Liver (tissue), 9 donors: ENCODE results near the gene SLC25A45. TPM values are rescaled to one million over a fixed set of nuclear protein-coding genes. Genes with fewer than 3 reads are reported as not detected.

Source experiments
- DNase-seq: peaks from one replicate; pipeline ENCODE4 v3.0.0-alpha.2; 2017; ENCODE audit warnings: low spot score
- H3K27ac ChIP-seq, 2 donors: one replicate each; pipeline ENCODE4 v1.7.0; 2013; ENCODE audit warnings: inconsistent platforms in 2 of 2, low read length in 2 of 2, control low read depth in 1 of 2, low read depth in 1 of 2, mild to moderate bottlenecking in 1 of 2
- H3K27me3 ChIP-seq, 4 donors: one replicate each; pipeline versions ENCODE4 v1.6.1 to v1.7.0; 2013; ENCODE audit warnings: low read length in 3 of 4, inconsistent platforms in 1 of 4, mild to moderate bottlenecking in 1 of 4, moderate library complexity in 1 of 4; ENCODE audit not compliant: control insufficient read depth in 4 of 4, insufficient read depth in 4 of 4
- H3K36me3 ChIP-seq, 4 donors: one replicate each; pipeline versions ENCODE4 v1.6.1 to v1.7.0; 2013; ENCODE audit warnings: low read length in 3 of 4, mild to moderate bottlenecking in 3 of 4, low read depth in 1 of 4, moderate library complexity in 1 of 4; ENCODE audit not compliant: control insufficient read depth in 4 of 4, insufficient read depth in 3 of 4
- H3K4me1 ChIP-seq, 4 donors: one replicate each; pipeline versions ENCODE4 v1.6.1 to v1.7.0; 2013; ENCODE audit warnings: low read length in 3 of 4, mild to moderate bottlenecking in 3 of 4, moderate library complexity in 1 of 4; ENCODE audit not compliant: control insufficient read depth in 4 of 4, insufficient read depth in 4 of 4
- H3K4me3 ChIP-seq, 3 donors: one replicate each; pipeline versions ENCODE4 v1.6.1 to v1.7.0; 2013; ENCODE audit warnings: low read length in 3 of 3, control low read depth in 1 of 3, low read depth in 1 of 3, mild to moderate bottlenecking in 1 of 3
- H3K9ac ChIP-seq, 2 donors: one replicate each; pipeline ENCODE4 v1.7.0; 2013; ENCODE audit warnings: low read length in 2 of 2, mild to moderate bottlenecking in 2 of 2, moderate library complexity in 2 of 2, control low read depth in 1 of 2, low read depth in 1 of 2
- H3K9me3 ChIP-seq, 4 donors: one replicate each; pipeline versions ENCODE4 v1.6.1 to v1.7.0; 2013; ENCODE audit warnings: low read length in 3 of 4; ENCODE audit not compliant: control insufficient read depth in 4 of 4
- EGR1 ChIP-seq, 2 donors: IDR thresholded peaks; 2 replicates each; pipeline ENCODE4 v1.6.1; 2016 to 2018; ENCODE audit warnings: antibody characterized with exemption in 2 of 2, low read depth in 2 of 2
- FOXA1 ChIP-seq: IDR thresholded peaks from 2 replicates; pipeline ENCODE4 v1.6.1; 2016; ENCODE audit warnings: antibody characterized with exemption
- FOXA2 ChIP-seq: IDR thresholded peaks from 2 replicates; pipeline ENCODE4 v1.6.1; 2016; ENCODE audit warnings: antibody characterized with exemption
- GABPA ChIP-seq, 2 donors: IDR thresholded peaks in 1 of 2; conservative IDR thresholded peaks in 1 of 2; 2 replicates each; pipeline ENCODE4 v1.6.1; 2016; ENCODE audit warnings: antibody characterized with exemption in 2 of 2, mild to moderate bottlenecking in 1 of 2, moderate library complexity in 1 of 2
- HNF4A ChIP-seq, 2 donors: conservative IDR thresholded peaks; 2 replicates each; pipeline ENCODE4 v1.6.1; 2016; ENCODE audit warnings: antibody characterized with exemption in 2 of 2, mild to moderate bottlenecking in 2 of 2
- HNF4G ChIP-seq: IDR thresholded peaks from 2 replicates; pipeline ENCODE4 v1.6.1; 2016; ENCODE audit warnings: antibody characterized with exemption
- JUND ChIP-seq, 2 donors: IDR thresholded peaks; 2 replicates each; pipeline ENCODE4 v1.6.1; 2016; ENCODE audit warnings: antibody characterized with exemption in 2 of 2
- NR2F2 ChIP-seq: IDR thresholded peaks from 2 replicates; pipeline ENCODE4 v1.6.1; 2016; ENCODE audit warnings: antibody characterized with exemption
- RAD21 ChIP-seq, 2 donors: IDR thresholded peaks; 2 replicates each; pipeline ENCODE4 v1.6.1; 2016; ENCODE audit warnings: antibody characterized with exemption in 2 of 2, mild to moderate bottlenecking in 2 of 2
- RXRA ChIP-seq, 2 donors: IDR thresholded peaks; 2 replicates each; pipeline ENCODE4 v1.6.1; 2017 to 2018; ENCODE audit warnings: antibody characterized with exemption in 2 of 2, mild to moderate bottlenecking in 1 of 2
- SP1 ChIP-seq: IDR thresholded peaks from 2 replicates; pipeline ENCODE4 v1.6.1; 2018; ENCODE audit warnings: antibody characterized with exemption, mild to moderate bottlenecking
- TAF1 ChIP-seq: conservative IDR thresholded peaks from 2 replicates; pipeline ENCODE4 v1.6.1; 2016; ENCODE audit warnings: antibody characterized with exemption, mild to moderate bottlenecking
- YY1 ChIP-seq: IDR thresholded peaks from 2 replicates; pipeline ENCODE4 v1.6.1; 2016; ENCODE audit warnings: antibody characterized with exemption, mild to moderate bottlenecking
- whole genome bisulfite sequencing: extraction: QIAGEN DNeasy Blood & Tissue Kit; methylation state at CpG from one replicate; pipeline ENCODE4 v1.1.7; 2013; 5-methylcytosine and 5-hydroxymethylcytosine counted together
- polyA plus RNA-seq, 2 donors: library from polyadenylated mRNA; stranded (reverse) in 1 of 2; unstranded in 1 of 2; fragments of 200-250 nt in 1 of 2; fragments of >200 nt in 1 of 2; fragmentation: Nextera tagmentation in 1 of 2; extraction: Ambion mirVana in 1 of 2; gene quantifications; one replicate each; pipeline versions ENCODE4 v1.2.1 to v1.2.3, GENCODE V29; 2013 to 2015
- total RNA-seq, 2 donors: library from RNA; depleted of rRNA; stranded (reverse); fragments of >200 nt; gene quantifications; one replicate each; pipeline ENCODE4 v1.2.3, GENCODE V29; 2014
- TF ChIP-seq, protein P1 (sequence below): IDR thresholded peaks from 2 replicates; pipeline ENCODE4 v1.6.1; 2016; ENCODE audit warnings: antibody characterized with exemption
- TF ChIP-seq, protein P2 (sequence below): fragments of 150-350 bp; IDR thresholded peaks from 2 replicates; pipeline ENCODE4 v1.5.1; 2017; ENCODE audit warnings: improper control_type of control experiment, low read depth, low read length; ENCODE audit not compliant: missing input control
- TF ChIP-seq, protein P3 (sequence below): IDR thresholded peaks from 2 replicates; pipeline ENCODE4 v1.6.1; 2016; ENCODE audit warnings: antibody characterized with exemption
- TF ChIP-seq, protein P4 (sequence below): IDR thresholded peaks from 2 replicates; pipeline ENCODE4 v1.6.1; 2016; ENCODE audit warnings: antibody characterized with exemption
- TF ChIP-seq, protein P5 (sequence below): IDR thresholded peaks from 2 replicates; pipeline ENCODE4 v1.6.1; 2016; ENCODE audit warnings: antibody characterized with exemption, mild to moderate bottlenecking
- donor health status: healthy.
- donor health status: healthy.
- donor health status: healthy.
- donor health status: healthy.
- donor health status: healthy.

Gene SLC25A45
- total and polyA plus RNA-seq, 4 donors, result 4.5 to 6.8 (median 5.3) TPM

DNA sequence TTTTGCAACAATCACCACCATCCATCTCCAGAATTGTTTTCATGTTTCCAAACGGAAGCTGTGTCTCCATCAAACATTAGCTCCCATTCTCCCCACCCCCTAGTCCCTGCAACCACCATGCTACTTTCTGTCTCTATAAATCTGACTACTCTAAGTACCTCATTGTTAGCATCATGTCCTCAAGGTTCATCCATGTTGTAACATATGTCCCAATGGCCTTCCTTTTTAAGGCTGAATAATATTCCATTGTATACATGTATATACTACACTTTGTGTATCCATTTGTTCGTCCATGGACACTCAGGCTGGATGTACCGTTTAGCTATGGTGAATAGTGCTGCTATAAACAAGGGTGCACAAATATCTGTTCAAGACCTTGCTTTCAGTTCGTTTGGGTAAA, 57.0 kb downstream of the SLC25A45 start:
- Histone ChIP-seq H3K4me1 (peaks cover 0 to 8% (median 7%) of the 10 kb centered on the region in 4 donors), H3K27ac (no peak overlapping the region), H3K4me3 (no peak overlapping the region), H3K36me3 (peaks cover 0 to 5% (median 1%) of the 10 kb centered on the region in 4 donors), H3K9ac (no peak overlapping the region), H3K27me3 (no peaks in the 10 kb centered on the region), H3K9me3 (no peaks in the 10 kb centered on the region)
- TF ChIP-seq HNF4G, result no peak
- no peak for TF ChIP-seq GABPA (IDR thresholded peaks at IDR 0.05 in 1 of 2, conservative IDR thresholded peaks at IDR 0.05 in 1 of 2)
- no peak for TF ChIP-seq YY1
- TF ChIP-seq HNF4A (conservative IDR thresholded peaks at IDR 0.05), result no peak
- no peak for TF ChIP-seq JUND (IDR thresholded peaks at IDR 0.05)
- TF ChIP-seq FOXA1, result no peak
- TF ChIP-seq, protein P1, sequence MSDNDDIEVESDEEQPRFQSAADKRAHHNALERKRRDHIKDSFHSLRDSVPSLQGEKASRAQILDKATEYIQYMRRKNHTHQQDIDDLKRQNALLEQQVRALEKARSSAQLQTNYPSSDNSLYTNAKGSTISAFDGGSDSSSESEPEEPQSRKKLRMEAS, result no peak
- TF ChIP-seq, protein P2, sequence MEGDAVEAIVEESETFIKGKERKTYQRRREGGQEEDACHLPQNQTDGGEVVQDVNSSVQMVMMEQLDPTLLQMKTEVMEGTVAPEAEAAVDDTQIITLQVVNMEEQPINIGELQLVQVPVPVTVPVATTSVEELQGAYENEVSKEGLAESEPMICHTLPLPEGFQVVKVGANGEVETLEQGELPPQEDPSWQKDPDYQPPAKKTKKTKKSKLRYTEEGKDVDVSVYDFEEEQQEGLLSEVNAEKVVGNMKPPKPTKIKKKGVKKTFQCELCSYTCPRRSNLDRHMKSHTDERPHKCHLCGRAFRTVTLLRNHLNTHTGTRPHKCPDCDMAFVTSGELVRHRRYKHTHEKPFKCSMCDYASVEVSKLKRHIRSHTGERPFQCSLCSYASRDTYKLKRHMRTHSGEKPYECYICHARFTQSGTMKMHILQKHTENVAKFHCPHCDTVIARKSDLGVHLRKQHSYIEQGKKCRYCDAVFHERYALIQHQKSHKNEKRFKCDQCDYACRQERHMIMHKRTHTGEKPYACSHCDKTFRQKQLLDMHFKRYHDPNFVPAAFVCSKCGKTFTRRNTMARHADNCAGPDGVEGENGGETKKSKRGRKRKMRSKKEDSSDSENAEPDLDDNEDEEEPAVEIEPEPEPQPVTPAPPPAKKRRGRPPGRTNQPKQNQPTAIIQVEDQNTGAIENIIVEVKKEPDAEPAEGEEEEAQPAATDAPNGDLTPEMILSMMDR, result no peak
- no peak for TF ChIP-seq NR2F2
- no peak for TF ChIP-seq EGR1 (IDR thresholded peaks at IDR 0.05; ENCODE audit: low read depth in 2 of 2)
- no peak for TF ChIP-seq TAF1
- TF ChIP-seq, protein P3, sequence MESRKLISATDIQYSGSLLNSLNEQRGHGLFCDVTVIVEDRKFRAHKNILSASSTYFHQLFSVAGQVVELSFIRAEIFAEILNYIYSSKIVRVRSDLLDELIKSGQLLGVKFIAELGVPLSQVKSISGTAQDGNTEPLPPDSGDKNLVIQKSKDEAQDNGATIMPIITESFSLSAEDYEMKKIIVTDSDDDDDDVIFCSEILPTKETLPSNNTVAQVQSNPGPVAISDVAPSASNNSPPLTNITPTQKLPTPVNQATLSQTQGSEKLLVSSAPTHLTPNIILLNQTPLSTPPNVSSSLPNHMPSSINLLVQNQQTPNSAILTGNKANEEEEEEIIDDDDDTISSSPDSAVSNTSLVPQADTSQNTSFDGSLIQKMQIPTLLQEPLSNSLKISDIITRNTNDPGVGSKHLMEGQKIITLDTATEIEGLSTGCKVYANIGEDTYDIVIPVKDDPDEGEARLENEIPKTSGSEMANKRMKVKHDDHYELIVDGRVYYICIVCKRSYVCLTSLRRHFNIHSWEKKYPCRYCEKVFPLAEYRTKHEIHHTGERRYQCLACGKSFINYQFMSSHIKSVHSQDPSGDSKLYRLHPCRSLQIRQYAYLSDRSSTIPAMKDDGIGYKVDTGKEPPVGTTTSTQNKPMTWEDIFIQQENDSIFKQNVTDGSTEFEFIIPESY, result no peak
- TF ChIP-seq, protein P4, sequence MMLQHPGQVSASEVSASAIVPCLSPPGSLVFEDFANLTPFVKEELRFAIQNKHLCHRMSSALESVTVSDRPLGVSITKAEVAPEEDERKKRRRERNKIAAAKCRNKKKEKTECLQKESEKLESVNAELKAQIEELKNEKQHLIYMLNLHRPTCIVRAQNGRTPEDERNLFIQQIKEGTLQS, result no peak
- no peak for TF ChIP-seq RXRA (IDR thresholded peaks at IDR 0.05)
- TF ChIP-seq RAD21 (IDR thresholded peaks at IDR 0.05), result no peak
- TF ChIP-seq SP1, result no peak
- TF ChIP-seq, protein P5, sequence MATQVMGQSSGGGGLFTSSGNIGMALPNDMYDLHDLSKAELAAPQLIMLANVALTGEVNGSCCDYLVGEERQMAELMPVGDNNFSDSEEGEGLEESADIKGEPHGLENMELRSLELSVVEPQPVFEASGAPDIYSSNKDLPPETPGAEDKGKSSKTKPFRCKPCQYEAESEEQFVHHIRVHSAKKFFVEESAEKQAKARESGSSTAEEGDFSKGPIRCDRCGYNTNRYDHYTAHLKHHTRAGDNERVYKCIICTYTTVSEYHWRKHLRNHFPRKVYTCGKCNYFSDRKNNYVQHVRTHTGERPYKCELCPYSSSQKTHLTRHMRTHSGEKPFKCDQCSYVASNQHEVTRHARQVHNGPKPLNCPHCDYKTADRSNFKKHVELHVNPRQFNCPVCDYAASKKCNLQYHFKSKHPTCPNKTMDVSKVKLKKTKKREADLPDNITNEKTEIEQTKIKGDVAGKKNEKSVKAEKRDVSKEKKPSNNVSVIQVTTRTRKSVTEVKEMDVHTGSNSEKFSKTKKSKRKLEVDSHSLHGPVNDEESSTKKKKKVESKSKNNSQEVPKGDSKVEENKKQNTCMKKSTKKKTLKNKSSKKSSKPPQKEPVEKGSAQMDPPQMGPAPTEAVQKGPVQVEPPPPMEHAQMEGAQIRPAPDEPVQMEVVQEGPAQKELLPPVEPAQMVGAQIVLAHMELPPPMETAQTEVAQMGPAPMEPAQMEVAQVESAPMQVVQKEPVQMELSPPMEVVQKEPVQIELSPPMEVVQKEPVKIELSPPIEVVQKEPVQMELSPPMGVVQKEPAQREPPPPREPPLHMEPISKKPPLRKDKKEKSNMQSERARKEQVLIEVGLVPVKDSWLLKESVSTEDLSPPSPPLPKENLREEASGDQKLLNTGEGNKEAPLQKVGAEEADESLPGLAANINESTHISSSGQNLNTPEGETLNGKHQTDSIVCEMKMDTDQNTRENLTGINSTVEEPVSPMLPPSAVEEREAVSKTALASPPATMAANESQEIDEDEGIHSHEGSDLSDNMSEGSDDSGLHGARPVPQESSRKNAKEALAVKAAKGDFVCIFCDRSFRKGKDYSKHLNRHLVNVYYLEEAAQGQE, result no peak
- TF ChIP-seq FOXA2, result no peak
- WGBS, result 85% methylated on average over 4 of the region's 4 CpGs
- DNase-seq, result no peak

Other genes with a start within 250 kb of the SLC25A45 start
- 100 to 1,000 TPM in 1 of 2 donors, 10 to 100 TPM in 1; 19.9 to 210 TPM for gene SYVN1, start 248.1 kb downstream of the SLC25A45 start, total RNA-seq
- gene SYVN1, start 248.1 kb downstream of the SLC25A45 start, polyA plus RNA-seq, result 10 to 100 TPM; 41.1 to 72.1 TPM
- gene SPDYC, start 212.4 kb downstream of the SLC25A45 start, total RNA-seq, result under 1 TPM in 1 of 2 donors, not detected in 1; 0.08 TPM
- gene SPDYC, start 212.4 kb downstream of the SLC25A45 start, polyA plus RNA-seq, result 1 to 10 TPM in 1 of 2 donors, under 1 TPM in 1; 0.52 to 1.1 TPM
- gene CAPN1, start 200.7 kb downstream of the SLC25A45 start, total RNA-seq, result 100 to 1,000 TPM in 1 of 2 donors, 10 to 100 TPM in 1; 81.7 to 183 TPM
- 10 to 100 TPM; 39.6 to 48.4 TPM for gene CAPN1, start 200.7 kb downstream of the SLC25A45 start, polyA plus RNA-seq
- 1 to 10 TPM; 4.9 to 6.1 TPM for gene POLA2, start 120.7 kb downstream of the SLC25A45 start, total RNA-seq
- gene POLA2, start 120.7 kb downstream of the SLC25A45 start, polyA plus RNA-seq, result 1 to 10 TPM; 1.5 TPM
- gene CDC42EP2, start 67.8 kb downstream of the SLC25A45 start, total RNA-seq, result 1 to 10 TPM; 1.9 to 3.4 TPM
- 1 to 10 TPM; 1.8 to 2.0 TPM for gene CDC42EP2, start 67.8 kb downstream of the SLC25A45 start, polyA plus RNA-seq
- 10 to 100 TPM; 12.8 to 14.8 TPM for gene DPF2, start 48.8 kb downstream of the SLC25A45 start, total RNA-seq
- 10 to 100 TPM in 1 of 2 donors, 1 to 10 TPM in 1; 9.2 to 10.0 TPM for gene DPF2, start 48.8 kb downstream of the SLC25A45 start, polyA plus RNA-seq
- gene TIGD3, start 27.9 kb downstream of the SLC25A45 start, total RNA-seq, result under 1 TPM; 0.17 to 0.33 TPM
- gene TIGD3, start 27.9 kb downstream of the SLC25A45 start, polyA plus RNA-seq, result under 1 TPM in 1 of 2 donors, not detected in 1; 0.08 TPM
- 10 to 100 TPM; 20.7 to 22.8 TPM for gene FRMD8, start 4.0 kb upstream of the SLC25A45 start, total RNA-seq
- gene FRMD8, start 4.0 kb upstream of the SLC25A45 start, polyA plus RNA-seq, result 1 to 10 TPM; 2.8 to 9.4 TPM
- gene NEAT1, start 40.2 kb upstream of the SLC25A45 start, total RNA-seq, result 1,000 to 10,000 TPM in 1 of 2 donors, 10 to 100 TPM in 1; 29.6 to 1,968 TPM
- 100 to 1,000 TPM in 1 of 2 donors, 10 to 100 TPM in 1; 50.2 to 111 TPM for gene NEAT1, start 40.2 kb upstream of the SLC25A45 start, polyA plus RNA-seq
- 1,000 to 10,000 TPM; 3,688 to 8,306 TPM for gene MALAT1, start 116.4 kb upstream of the SLC25A45 start, total RNA-seq
- 1,000 to 10,000 TPM in 1 of 2 donors, 10 to 100 TPM in 1; 11.9 to 3,868 TPM for gene MALAT1, start 116.4 kb upstream of the SLC25A45 start, polyA plus RNA-seq
- gene SCYL1, start 142.4 kb upstream of the SLC25A45 start, total RNA-seq, result 10 to 100 TPM; 33.7 to 59.5 TPM
- 10 to 100 TPM; 45.6 to 62.0 TPM for gene SCYL1, start 142.4 kb upstream of the SLC25A45 start, polyA plus RNA-seq
- gene LTBP3, start 175.7 kb upstream of the SLC25A45 start, total RNA-seq, result 10 to 100 TPM; 16.0 to 17.9 TPM
- 10 to 100 TPM in 1 of 2 donors, 1 to 10 TPM in 1; 8.8 to 46.2 TPM for gene LTBP3, start 175.7 kb upstream of the SLC25A45 start, polyA plus RNA-seq
- 10 to 100 TPM; 18.2 to 22.7 TPM for gene ZNRD2, start 187.8 kb upstream of the SLC25A45 start, total RNA-seq
- 10 to 100 TPM; 33.3 to 39.5 TPM for gene ZNRD2, start 187.8 kb upstream of the SLC25A45 start, polyA plus RNA-seq
- 10 to 100 TPM in 1 of 2 donors, 1 to 10 TPM in 1; 4.7 to 16.7 TPM for gene FAM89B, start 189.9 kb upstream of the SLC25A45 start, total RNA-seq
- 10 to 100 TPM in 1 of 2 donors, 1 to 10 TPM in 1; 7.7 to 11.4 TPM for gene FAM89B, start 189.9 kb upstream of the SLC25A45 start, polyA plus RNA-seq
- 100 to 1,000 TPM in 1 of 2 donors, 10 to 100 TPM in 1; 13.6 to 120 TPM for gene EHBP1L1, start 193.4 kb upstream of the SLC25A45 start, total RNA-seq
- 1 to 10 TPM; 1.1 to 6.5 TPM for gene EHBP1L1, start 193.4 kb upstream of the SLC25A45 start, polyA plus RNA-seq
- under 1 TPM; 0.14 to 0.17 TPM for gene KCNK7, start 213.2 kb upstream of the SLC25A45 start, total RNA-seq
- under 1 TPM; 0.32 TPM for gene KCNK7, start 213.2 kb upstream of the SLC25A45 start, polyA plus RNA-seq
- 10 to 100 TPM; 23.7 to 49.3 TPM for gene MAP3K11, start 231.6 kb upstream of the SLC25A45 start, total RNA-seq
- 10 to 100 TPM; 22.9 to 49.7 TPM for gene MAP3K11, start 231.6 kb upstream of the SLC25A45 start, polyA plus RNA-seq
- 10 to 100 TPM; 11.5 to 13.4 TPM for gene PCNX3, start 233.1 kb upstream of the SLC25A45 start, total RNA-seq
- 10 to 100 TPM in 1 of 2 donors, 1 to 10 TPM in 1; 4.7 to 12.8 TPM for gene PCNX3, start 233.1 kb upstream of the SLC25A45 start, polyA plus RNA-seq